ENCODE data around the gene DTNA. TPM values are rescaled to one million over a fixed set of nuclear protein-coding genes. Genes with fewer than 3 reads are reported as not detected.

Gene DTNA
- total and polyA plus RNA-seq, 2 of the 8 experiments (the other 6 are each of a cell fraction or from before 2014, with no cell fraction given), result 30.2 to 32.7 TPM

- Histone ChIP-seq H3K9me3 (ENCODE audit: insufficient read depth in 2 of 2, low read depth in 1 of 2, low read length in 1 of 2) (no peaks in the 10 kb centered on the region), H3K56ac (replicated peaks; ENCODE audit: insufficient read length, low read depth, low read length) (no peak overlapping the region), H2BK15ac (ENCODE audit: low read length) (no peak overlapping the region), H2BK5ac (ENCODE audit: low read depth, low read length) (no peak overlapping the region), H3K4ac (replicated peaks; ENCODE audit: insufficient read length, low read depth, low read length) (no peak overlapping the region), H2BK20ac (ENCODE audit: low read length) (no peak overlapping the region), H3K9ac (replicated peaks in 1 of 4; ENCODE audit: extremely low read depth in 1 of 4, low read depth in 3 of 4, low read length in 3 of 4) (no peak overlapping the region), H2AK5ac (ENCODE audit: low read depth, low read length) (no peak overlapping the region), H3K18ac (ENCODE audit: extremely low read depth, low read length) (no peak overlapping the region), H3K23ac (ENCODE audit: insufficient read length) (no peak overlapping the region), H2BK120ac (replicated peaks; ENCODE audit: low read depth, low read length) (no peak overlapping the region), H3K27ac (ENCODE audit: low read depth, low read length) (no peak overlapping the region), H4K8ac (ENCODE audit: extremely low read depth, insufficient read depth, low read length) (no peak overlapping the region), H2AFZ (ENCODE audit: low read length) (no peak overlapping the region), H4K91ac (replicated peaks; ENCODE audit: insufficient read length, low read length) (no peak overlapping the region), H3K4me2 (ENCODE audit: insufficient read depth in 1 of 2, low read depth in 2 of 2, low read length in 2 of 2) (no peak overlapping the region), H3K79me2 (ENCODE audit: control insufficient read depth in 1 of 2, insufficient read depth in 2 of 2, low read length in 2 of 2) (no peaks in the 10 kb centered on the region), H3K4me1 (replicated peaks in 1 of 4; ENCODE audit: control insufficient read depth in 3 of 4, insufficient read depth in 4 of 4, low read length in 3 of 4) (no peaks in the 10 kb centered on the region), H3K14ac (ENCODE audit: insufficient read length) (no peak overlapping the region), H4K20me1 (replicated peaks in 1 of 2; ENCODE audit: control insufficient read depth in 1 of 2, insufficient read depth in 2 of 2, low read length in 2 of 2) (no peaks in the 10 kb centered on the region), H3K36me3 (ENCODE audit: control insufficient read depth in 2 of 4, insufficient read depth in 4 of 4, low read length in 3 of 4) (no peaks in the 10 kb centered on the region), H3K4me3 (ENCODE audit: extremely low read depth in 1 of 4, insufficient read depth in 2 of 4, low read depth in 3 of 4, low read length in 4 of 4) (no peak overlapping the region), H4K5ac (ENCODE audit: insufficient read length, low read depth, low read length) (no peak overlapping the region), H3K23me2 (ENCODE audit: low read depth, low read length) (no peaks in the 10 kb centered on the region), H2BK12ac (ENCODE audit: low read depth, low read length) (no peak overlapping the region), H3K27me3 (replicated peaks in 1 of 4; ENCODE audit: control insufficient read depth in 3 of 4, extremely low read depth in 1 of 4, insufficient read depth in 3 of 4, low read length in 3 of 4) (no peaks in the 10 kb centered on the region), H3K79me1 (ENCODE audit: low read depth, low read length) (no peaks in the 10 kb centered on the region)
- ChIA-PET CTCF (ENCODE audit: partially characterized antibody) (interaction anchor here (1.2 kb wide), 2 partner anchors 9 kb away, joined by 4 to 5 read pairs; no protein-coding TSS in a partner anchor), POLR2A (ENCODE audit: partially characterized antibody) (no interaction called here)
- WGBS, 2 experiments (ENCODE audit: extremely low coverage in 1 of 2, insufficient coverage in 1 of 2, insufficient read length in 1 of 2, insufficient replicate concordance in 2 of 2, low coverage in 1 of 2, low lambda C conversion rate in 2 of 2, missing lambda C conversion rate in 1 of 2), result 50% methylated on average over 2 of the region's 2 CpGs; no CpG with 5 or more reads in 1 of the 2 experiments
- no peak for FAIRE-seq
- DNase-seq (ENCODE audit: low read depth in 1 of 2, low spot score in 2 of 2), result no peak
- TF ChIP-seq ATF3 (IDR thresholded peaks at IDR 0.05; ENCODE audit: insufficient read depth, low read depth, low read length) (no peak), POLR2A (IDR thresholded peaks at IDR 0.05; ENCODE audit: control extremely low read depth in 1 of 2, low read depth in 2 of 2, low read length in 2 of 2) (no peak), BRCA1 (IDR thresholded peaks at IDR 0.05; ENCODE audit: low read depth, low read length) (no peak), KDM5A (IDR thresholded peaks at IDR 0.05; ENCODE audit: low read length) (no peak), HDAC6 (IDR thresholded peaks at IDR 0.05; ENCODE audit: low read depth, low read length) (no peak), ASH2L (IDR thresholded peaks at IDR 0.05; ENCODE audit: low read length) (no peak), KDM4A (IDR thresholded peaks at IDR 0.05; ENCODE audit: low read depth, low read length, severe bottlenecking) (no peak), PHF8 (conservative IDR thresholded peaks at IDR 0.05; ENCODE audit: low read depth, low read length) (no peak), GABPA (IDR thresholded peaks at IDR 0.05; ENCODE audit: borderline replicate concordance, insufficient read depth, low read length) (no peak), RXRA (IDR thresholded peaks at IDR 0.05; ENCODE audit: insufficient read depth, low read depth, low read length) (no peak), CREB1 (IDR thresholded peaks at IDR 0.05) (no peak), RAD21 (IDR thresholded peaks at IDR 0.05 in 1 of 2, conservative IDR thresholded peaks at IDR 0.05 in 1 of 2; ENCODE audit: low read depth in 2 of 2, low read length in 2 of 2) (no peak), GTF2F1 (IDR thresholded peaks at IDR 0.05; ENCODE audit: borderline replicate concordance, low read depth, low read length) (no peak), SP4 (IDR thresholded peaks at IDR 0.05; ENCODE audit: low read length) (no peak), TAF1 (IDR thresholded peaks at IDR 0.05; ENCODE audit: low read depth, low read length) (no peak), CHD2 (IDR thresholded peaks at IDR 0.05; ENCODE audit: low read length) (no peak)
Observed at GRCh38 chr18:34773378-34773777, 63.3 kb downstream of the DTNA start.
